Smooth muscle cell (in vitro differentiated cells): ENCODE results near the gene TMEM30B. TPM values are rescaled to one million over a fixed set of nuclear protein-coding genes. Genes with fewer than 3 reads are reported as not detected.
"Not testable (repeated sequence)": the region's sequence is repeated elsewhere in the genome, so short reads cannot be mapped to it uniquely, and the experiment has no call there.

Experiments
- DNase-seq: peaks from one replicate; lab custom pipeline; 2025; ENCODE audit not compliant: unreplicated experiment; lab: John Stamatoyannopoulos, UW
- H2AFZ ChIP-seq: fragments of 200-600 bp; sonication (generic); 2 replicates; pipeline ENCODE4 v1.6.0; 2016; ENCODE audit warnings: antibody characterized with exemption, low read depth, mild to moderate bottlenecking
- H3F3A ChIP-seq: fragments of 200-600 bp; sonication (generic); 2 replicates; pipeline ENCODE4 v1.6.0; 2017; ENCODE audit warnings: antibody characterized with exemption, low read depth
- H3K27ac ChIP-seq: fragments of 200-600 bp; sonication (generic); 2 replicates; pipeline ENCODE4 v1.5.1; 2016; ENCODE audit warnings: low read depth, mild to moderate bottlenecking
- H3K27me3 ChIP-seq: fragments of 200-600 bp; sonication (generic); 2 replicates; pipeline ENCODE4 v1.6.1; 2016; ENCODE audit warnings: low read depth, mild to moderate bottlenecking
- H3K36me3 ChIP-seq: fragments of 200-600 bp; sonication (generic); 2 replicates; pipeline ENCODE4 v1.5.1; 2016; ENCODE audit warnings: low read depth
- H3K4me1 ChIP-seq: fragments of 200-600 bp; sonication (generic); 2 replicates; pipeline ENCODE4 v1.5.1; 2016; ENCODE audit warnings: low read depth
- H3K4me2 ChIP-seq: fragments of 200-600 bp; sonication (generic); 2 replicates; pipeline ENCODE4 v1.6.0; 2016; ENCODE audit warnings: mild to moderate bottlenecking
- H3K4me3 ChIP-seq: fragments of 200-600 bp; sonication (generic); 2 replicates; pipeline ENCODE4 v1.5.1; 2016; ENCODE audit warnings: mild to moderate bottlenecking
- H3K79me2 ChIP-seq: fragments of 200-600 bp; sonication (generic); 2 replicates; pipeline ENCODE4 v1.6.0; 2016; ENCODE audit warnings: low read depth, mild to moderate bottlenecking
- H3K9ac ChIP-seq: fragments of 200-600 bp; sonication (generic); 2 replicates; pipeline ENCODE4 v1.6.0; 2016; ENCODE audit warnings: low read depth
- H3K9me3 ChIP-seq: fragments of 200-600 bp; sonication (generic); replicated peaks from 2 replicates; pipeline ENCODE4 v1.5.1; 2016; ENCODE audit warnings: low read depth
- H4K20me1 ChIP-seq: fragments of 200-600 bp; sonication (generic); 2 replicates; pipeline ENCODE4 v1.6.0; 2016; ENCODE audit warnings: low read depth
- WGBS: methylation state at CpG from one replicate; pipeline ENCODE4 v1.1.7; 2016; ENCODE audit warnings: low lambda C conversion rate; 5-methylcytosine and 5-hydroxymethylcytosine counted together
- polyA plus RNA-seq: library from polyadenylated mRNA; unstranded; fragments of >200 nt; fragmentation: Nextera tagmentation; extraction: Ambion mirVana; gene quantifications from 2 replicates; pipeline ENCODE4 v1.2.1, GENCODE V29; 2016
- total RNA-seq: library from RNA; depleted of rRNA; stranded (reverse); fragments of >200 nt; gene quantifications from 2 replicates; pipeline ENCODE4 v1.2.3, GENCODE V29; 2014
- TF ChIP-seq, protein P1 (sequence below): fragments of 200-600 bp; sonication (generic); IDR thresholded peaks from 2 replicates; pipeline ENCODE4 v1.5.1; 2017; ENCODE audit warnings: borderline replicate concordance, mild to moderate bottlenecking, antibody characterized with exemption; ENCODE audit not compliant: insufficient read depth, poor library complexity, severe bottlenecking

Gene TMEM30B
- total and polyA plus RNA-seq, 2 experiments from 2014 or later = 0.16 to 3.1 TPM

DNA sequence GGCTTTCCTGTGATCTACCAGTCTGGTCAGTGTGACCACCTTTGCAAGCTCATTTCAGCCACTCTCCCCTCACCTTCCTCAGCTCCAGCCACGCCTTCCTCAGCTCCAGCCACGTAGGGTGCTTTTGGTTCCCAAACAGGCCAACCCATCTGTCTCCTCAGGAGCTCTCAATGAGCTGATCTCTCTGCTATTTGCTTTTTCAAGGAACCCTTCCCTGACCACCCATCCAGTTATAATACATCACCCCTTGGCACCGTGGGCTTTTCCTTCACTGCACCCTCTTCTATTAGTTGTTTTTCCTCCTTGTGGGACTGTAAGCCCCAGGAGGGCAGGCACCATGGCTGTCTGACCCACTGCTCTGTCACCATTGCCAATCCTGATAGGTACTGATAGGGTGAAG, 37.9 kb upstream of the TMEM30B start:
- Histone ChIP-seq H3K27ac (no peak overlapping the region), H3K4me1 (peaks cover 10% of the 10 kb centered on the region), H3F3A (no peaks in the 10 kb centered on the region), H2AFZ (no peak overlapping the region), H3K4me2 (no peak overlapping the region), H3K4me3 (no peak overlapping the region), H3K36me3 (no peaks in the 10 kb centered on the region), H3K27me3 (peaks cover 35% of the 10 kb centered on the region), H3K9ac (no peak overlapping the region), H3K9me3 (no peaks in the 10 kb centered on the region), H4K20me1 (no peaks in the 10 kb centered on the region), H3K79me2 (no peaks in the 10 kb centered on the region)
- TF ChIP-seq, protein P1, sequence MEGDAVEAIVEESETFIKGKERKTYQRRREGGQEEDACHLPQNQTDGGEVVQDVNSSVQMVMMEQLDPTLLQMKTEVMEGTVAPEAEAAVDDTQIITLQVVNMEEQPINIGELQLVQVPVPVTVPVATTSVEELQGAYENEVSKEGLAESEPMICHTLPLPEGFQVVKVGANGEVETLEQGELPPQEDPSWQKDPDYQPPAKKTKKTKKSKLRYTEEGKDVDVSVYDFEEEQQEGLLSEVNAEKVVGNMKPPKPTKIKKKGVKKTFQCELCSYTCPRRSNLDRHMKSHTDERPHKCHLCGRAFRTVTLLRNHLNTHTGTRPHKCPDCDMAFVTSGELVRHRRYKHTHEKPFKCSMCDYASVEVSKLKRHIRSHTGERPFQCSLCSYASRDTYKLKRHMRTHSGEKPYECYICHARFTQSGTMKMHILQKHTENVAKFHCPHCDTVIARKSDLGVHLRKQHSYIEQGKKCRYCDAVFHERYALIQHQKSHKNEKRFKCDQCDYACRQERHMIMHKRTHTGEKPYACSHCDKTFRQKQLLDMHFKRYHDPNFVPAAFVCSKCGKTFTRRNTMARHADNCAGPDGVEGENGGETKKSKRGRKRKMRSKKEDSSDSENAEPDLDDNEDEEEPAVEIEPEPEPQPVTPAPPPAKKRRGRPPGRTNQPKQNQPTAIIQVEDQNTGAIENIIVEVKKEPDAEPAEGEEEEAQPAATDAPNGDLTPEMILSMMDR = no peak
- DNase-seq = no peak
- 83% methylated on average over 3 of the region's 3 CpGs for WGBS

DNA sequence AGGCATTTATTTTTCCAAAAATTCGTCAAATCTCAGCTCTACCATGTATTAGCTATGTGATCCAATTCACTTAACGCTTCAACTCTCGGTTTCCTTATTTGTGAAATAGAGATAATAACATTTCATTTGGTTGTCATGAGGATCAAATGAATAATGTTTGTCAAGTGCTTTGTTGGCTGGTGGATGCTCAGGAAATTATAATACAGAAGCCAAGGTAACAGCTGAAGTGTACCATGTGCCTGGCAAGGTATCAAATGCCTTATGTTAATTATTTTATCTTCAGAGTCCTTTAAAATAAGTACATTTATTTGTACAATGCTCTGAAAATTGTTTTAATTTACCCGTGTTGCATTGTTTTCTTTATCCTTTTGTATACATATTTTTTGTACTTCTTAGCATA, 34.2 kb upstream of the TMEM30B start:
- Histone ChIP-seq H3K4me2 (no peak overlapping the region), H3K9ac (no peak overlapping the region), H3F3A (no peaks in the 10 kb centered on the region), H3K4me1 (no peaks in the 10 kb centered on the region), H4K20me1 (no peaks in the 10 kb centered on the region), H3K36me3 (no peaks in the 10 kb centered on the region), H2AFZ (no peak overlapping the region), H3K27me3 (no peaks in the 10 kb centered on the region), H3K27ac (no peak overlapping the region), H3K9me3 (no peaks in the 10 kb centered on the region), H3K4me3 (no peak overlapping the region), H3K79me2 (no peaks in the 10 kb centered on the region)
- TF ChIP-seq, protein P1 = no peak
- DNase-seq = no peak
- 85% methylated on average over 4 of the region's 4 CpGs for WGBS

DNA sequence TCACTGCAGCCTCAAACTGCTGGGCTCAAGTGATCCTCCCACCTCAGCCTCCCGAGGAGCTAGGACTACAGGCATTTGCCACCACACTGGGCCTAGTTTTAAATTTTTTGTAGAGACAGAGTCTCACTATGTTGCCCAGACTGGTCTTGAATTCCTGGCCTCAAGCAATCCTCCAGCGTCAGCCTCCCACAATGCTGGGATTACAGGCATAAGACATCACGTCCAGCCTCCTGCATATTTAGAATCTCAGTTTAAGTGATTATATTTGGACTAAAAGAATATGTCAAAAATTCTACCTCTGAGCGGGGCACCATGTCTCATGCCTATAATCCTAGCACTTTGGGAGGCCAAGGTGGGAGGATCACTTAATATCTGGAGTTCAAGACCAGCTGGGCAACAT, 27.6 kb upstream of the TMEM30B start:
- H3K4me2 ChIP-seq, H3K27me3 ChIP-seq: not testable (repeated sequence)
- 96% methylated on average over 4 of the region's 4 CpGs for WGBS

DNA sequence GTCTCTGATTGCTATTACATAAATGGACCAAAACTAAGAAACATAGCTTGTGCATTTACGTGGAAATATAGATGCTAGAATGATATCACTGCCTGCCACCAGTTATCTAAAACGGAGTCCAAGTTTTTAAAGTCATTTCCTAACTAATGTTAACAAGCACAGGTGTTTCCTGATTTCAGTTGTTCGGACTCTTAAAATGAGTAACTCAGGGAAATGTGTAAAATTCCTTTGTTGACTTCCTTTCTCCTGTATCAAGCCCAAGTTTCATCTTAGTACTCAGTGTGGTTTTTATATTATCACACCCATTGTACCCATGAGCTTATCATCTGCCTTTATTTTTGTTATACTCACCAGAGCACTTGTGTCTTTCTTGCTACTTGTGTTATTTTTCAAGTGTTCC, 27.1 kb upstream of the TMEM30B start:
- no peak for DNase-seq
- H3K27ac ChIP-seq = no peak overlapping the region
- no peaks in the 10 kb centered on the region for H3K4me1 ChIP-seq
- H3K4me2 ChIP-seq = no peak overlapping the region
- H3K27me3 ChIP-seq = no peaks in the 10 kb centered on the region
- H3K79me2 ChIP-seq = no peaks in the 10 kb centered on the region
- no peaks in the 10 kb centered on the region for H3K36me3 ChIP-seq
- no peak overlapping the region for H3K4me3 ChIP-seq
- no peak overlapping the region for H2AFZ ChIP-seq
- no peaks in the 10 kb centered on the region for H4K20me1 ChIP-seq
- TF ChIP-seq, protein P1 = no peak
- H3K9me3 ChIP-seq = no peaks in the 10 kb centered on the region
- 55% methylated on average over 3 of the region's 3 CpGs for WGBS
- H3F3A ChIP-seq = no peaks in the 10 kb centered on the region
- H3K9ac ChIP-seq = no peak overlapping the region

More for the DNA sequence above, 27.6 kb upstream of the TMEM30B start:
- not testable (repeated sequence) for H3K4me3 ChIP-seq, H3K36me3 ChIP-seq, H3K9ac ChIP-seq, DNase-seq, H4K20me1 ChIP-seq, H3K4me1 ChIP-seq, H3F3A ChIP-seq, H3K27ac ChIP-seq, H3K9me3 ChIP-seq, H3K79me2 ChIP-seq, H2AFZ ChIP-seq
